HK-2 (cell line): ENCODE results near the gene MICU1.
"Not testable (repeated sequence)": the region's sequence is repeated elsewhere in the genome, so short reads cannot be mapped to it uniquely, and the experiment has no call there.

Experiments
- DNase-seq: peaks from one replicate; pipeline ENCODE4 v3.0.0-alpha.2; 2018; ENCODE audit not compliant: unreplicated experiment

The MICU1 gene

DNA sequence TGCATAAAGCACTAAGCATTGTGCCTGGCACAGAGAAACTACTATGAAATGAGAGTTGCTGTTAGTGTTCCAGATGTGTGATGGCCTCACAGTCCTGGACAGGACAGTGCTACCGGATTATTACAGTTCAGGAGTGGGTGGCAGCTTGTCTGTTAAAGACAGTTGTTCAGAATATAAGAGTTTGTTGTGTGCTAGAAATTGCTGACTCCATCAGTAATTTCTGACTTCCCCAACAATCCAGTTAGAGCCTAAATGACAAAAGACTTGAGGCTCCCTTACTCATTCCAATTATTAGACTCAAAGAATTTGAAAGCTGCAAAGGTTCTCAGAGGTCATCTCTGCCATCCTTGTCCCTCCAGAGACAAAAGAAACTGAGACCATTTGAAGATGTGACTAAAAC lies 236.9 kb downstream of the MICU1 start:
- DNase-seq = no peak

GRCh38 chr10:72388062-72388461 lies 237.8 kb downstream of the MICU1 start:
- DNase-seq = no peak

GRCh38 chr10:72386916-72387586 lies 238.8 kb downstream of the MICU1 start:
- no peak for DNase-seq

- no peak for DNase-seq
Observed at GRCh38 chr10:72385724-72386123, 240.2 kb downstream of the MICU1 start.

DNA sequence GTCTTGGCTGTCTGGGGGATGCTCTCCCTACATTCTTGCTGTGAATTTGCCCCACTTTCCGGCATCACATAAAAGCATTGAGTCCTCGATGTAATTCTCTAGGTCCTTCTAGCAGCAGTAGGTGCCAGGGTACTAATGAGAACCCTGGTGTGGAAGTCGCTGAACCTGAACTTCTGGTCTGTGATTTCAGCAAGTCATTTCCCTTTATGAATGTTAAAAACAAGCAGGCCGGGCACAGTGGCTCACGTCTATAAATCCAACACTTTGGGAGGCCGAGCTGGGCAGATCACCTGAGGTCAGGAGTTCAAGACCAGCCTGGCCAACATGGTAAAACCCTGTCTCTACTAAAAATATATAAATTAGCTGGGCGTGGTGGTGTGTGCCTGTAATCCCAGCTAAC lies 240.9 kb downstream of the MICU1 start:
- DNase-seq = not testable (repeated sequence)

DNA sequence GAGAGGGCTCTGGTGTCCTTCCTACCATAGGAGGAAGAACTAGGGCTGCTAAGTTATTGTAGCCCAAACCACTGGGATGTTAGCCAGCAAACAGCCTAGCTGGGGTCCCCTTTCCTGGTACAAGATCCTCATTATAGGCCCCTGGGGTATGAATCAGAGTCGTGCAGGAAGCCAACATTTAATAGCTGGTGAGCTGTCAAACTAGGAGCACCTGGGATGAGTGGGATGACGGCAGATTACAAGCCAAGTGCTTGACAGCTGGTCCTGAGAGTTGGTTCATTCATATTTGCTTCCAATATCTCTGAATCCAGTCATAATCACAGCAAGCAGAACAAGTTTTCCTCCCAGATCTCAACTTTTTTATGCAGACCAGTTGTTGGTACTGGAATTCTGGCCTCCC lies 246.1 kb downstream of the MICU1 start:
- DNase-seq = no peak

DNA sequence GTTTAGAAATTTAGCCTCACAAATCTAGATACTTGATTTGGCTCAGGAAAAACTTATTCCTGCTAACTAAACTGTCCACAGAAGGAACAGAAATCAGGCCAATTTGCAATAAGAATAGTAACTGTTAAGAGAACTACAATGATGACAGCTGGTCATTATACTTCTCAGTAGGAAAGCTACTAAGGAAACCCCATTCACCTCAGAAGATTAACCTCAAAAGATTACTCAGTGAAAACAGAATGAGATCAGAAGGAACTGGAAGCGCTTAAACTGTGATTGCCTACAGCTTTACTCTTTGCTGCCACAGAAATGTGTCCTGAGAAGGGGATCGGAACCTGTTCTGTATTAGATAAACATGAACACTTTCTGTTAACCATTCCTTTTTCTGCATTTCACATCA lies 246.8 kb downstream of the MICU1 start:
- no peak for DNase-seq

- no peak for DNase-seq
Observed at GRCh38 chr10:72375585-72375984, 250.3 kb downstream of the MICU1 start.

GRCh38 chr10:72375173-72375572 lies 250.7 kb downstream of the MICU1 start:
- no peak for DNase-seq

GRCh38 chr10:72370201-72370722 lies 255.6 kb downstream of the MICU1 start:
- no peak for DNase-seq

DNA sequence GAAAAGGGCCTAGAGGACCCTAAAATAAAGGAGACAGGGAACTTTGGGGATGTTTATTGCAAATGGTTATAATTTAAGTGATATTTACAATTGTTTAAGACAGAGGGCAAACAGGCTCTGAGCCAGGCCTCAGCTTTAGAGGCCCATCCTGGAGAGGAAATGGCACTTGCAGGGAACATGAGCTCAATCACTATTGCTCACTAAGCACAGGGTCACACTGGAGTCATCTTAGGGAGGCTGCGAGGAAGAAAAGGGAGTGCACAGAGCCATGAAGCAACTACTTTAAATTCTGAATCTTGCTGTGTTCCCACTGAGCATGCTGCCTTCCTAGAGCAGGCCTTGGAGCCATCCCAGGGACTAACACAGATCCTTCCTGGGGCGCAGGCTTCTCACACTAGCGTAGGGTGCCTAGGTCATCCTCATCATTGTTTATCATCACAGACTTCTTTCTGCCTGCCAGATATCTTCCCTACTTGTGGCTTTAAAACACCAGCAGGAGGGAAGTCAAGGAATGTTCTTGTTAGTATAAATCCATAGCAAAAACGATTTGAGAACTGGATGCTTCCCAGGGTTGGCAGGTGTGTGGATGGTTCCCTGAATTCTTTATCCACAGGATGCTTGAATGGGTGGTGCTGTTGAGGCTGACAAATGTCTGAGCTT lies 258.4 kb downstream of the MICU1 start:
- no peak for DNase-seq

DNA sequence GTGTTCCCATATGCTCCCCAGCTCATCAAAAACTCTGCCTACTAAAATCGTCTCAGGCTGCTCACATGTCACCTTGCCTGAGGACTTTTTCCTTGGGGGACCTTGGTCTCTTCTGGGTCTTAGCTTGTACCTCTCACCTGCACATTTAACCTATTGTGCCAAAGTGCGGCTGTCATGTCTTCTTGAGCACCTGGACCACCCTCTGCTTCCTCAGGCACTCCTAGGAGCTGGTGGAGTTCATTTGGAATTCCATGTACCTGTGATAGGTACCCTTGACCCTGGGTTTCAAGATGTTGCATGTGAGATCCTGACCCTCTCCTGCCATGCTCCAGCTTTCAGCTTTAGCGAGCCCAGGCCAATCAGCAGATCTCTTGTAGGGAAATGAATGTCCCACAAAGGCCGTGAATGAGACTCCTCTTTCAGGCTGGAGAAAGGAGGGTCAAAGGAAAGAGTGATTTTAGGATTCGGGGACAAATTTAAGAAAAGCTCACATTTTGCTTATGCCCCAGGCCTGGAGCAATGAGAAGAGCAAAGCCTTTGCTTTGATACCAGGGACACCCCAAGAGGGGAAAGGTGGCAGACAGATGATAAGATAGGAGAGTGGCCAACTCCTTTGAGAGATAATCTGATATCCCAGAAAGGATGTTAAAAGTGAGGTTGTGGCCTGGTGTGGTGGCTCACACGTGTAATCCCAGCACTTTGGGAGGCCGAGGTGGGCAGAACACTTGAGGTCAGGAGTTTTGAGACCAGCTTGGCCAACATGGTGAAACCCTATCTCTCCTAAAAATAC lies 260.6 kb downstream of the MICU1 start:
- no peak for DNase-seq

DNA sequence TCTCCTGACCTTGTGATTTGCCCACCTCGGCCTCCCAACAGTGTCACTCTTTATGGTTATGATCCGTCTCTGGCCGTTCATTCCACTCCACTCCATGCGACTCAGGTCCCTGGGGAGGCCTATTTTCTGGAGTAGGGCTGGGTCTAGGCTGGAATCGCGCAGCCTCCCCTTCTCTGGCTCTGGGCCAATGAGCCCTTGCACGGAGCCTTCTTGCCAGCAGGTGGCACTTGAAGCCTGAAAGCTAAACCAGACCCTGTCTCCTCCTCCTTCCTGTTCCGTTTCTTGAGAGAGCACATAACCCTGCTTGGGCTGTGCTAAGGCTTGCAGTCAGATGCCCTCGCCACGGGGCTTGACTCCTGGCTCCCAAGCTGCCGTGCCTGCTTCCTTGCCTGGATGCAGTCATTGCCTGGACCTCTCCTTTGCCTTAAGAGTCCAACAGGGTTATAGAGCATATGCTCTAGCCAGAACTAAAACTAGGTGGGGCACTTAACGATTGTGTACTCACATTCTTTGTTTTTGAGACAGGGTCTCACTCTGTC lies 261.6 kb downstream of the MICU1 start:
- peak; percentile 93 for DNase-seq

DNA sequence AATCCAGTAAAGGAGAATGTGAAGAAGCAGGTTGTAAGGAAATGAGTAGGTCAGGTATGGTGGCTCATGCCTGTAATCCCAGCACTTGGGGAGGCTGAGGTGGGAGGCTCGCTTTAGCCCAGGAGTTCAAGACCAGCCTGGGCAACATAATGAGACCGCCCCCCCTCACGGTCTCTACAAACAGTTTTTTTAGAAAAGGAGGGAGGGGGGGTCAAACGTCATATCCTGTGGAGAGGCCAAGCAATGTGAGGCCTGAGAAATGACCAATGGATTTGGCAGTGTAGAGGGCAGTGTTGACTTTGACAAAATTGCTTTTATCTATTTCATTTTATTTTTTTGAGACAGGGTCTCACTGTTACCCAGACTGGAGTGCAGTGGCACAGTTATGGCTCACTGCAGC lies 268.9 kb downstream of the MICU1 start:
- no peak for DNase-seq

- no peak for DNase-seq
Observed at GRCh38 chr10:72356115-72356514, 269.8 kb downstream of the MICU1 start.

- no peak for DNase-seq
Observed at GRCh38 chr10:72355214-72355555, 270.7 kb downstream of the MICU1 start.

DNA sequence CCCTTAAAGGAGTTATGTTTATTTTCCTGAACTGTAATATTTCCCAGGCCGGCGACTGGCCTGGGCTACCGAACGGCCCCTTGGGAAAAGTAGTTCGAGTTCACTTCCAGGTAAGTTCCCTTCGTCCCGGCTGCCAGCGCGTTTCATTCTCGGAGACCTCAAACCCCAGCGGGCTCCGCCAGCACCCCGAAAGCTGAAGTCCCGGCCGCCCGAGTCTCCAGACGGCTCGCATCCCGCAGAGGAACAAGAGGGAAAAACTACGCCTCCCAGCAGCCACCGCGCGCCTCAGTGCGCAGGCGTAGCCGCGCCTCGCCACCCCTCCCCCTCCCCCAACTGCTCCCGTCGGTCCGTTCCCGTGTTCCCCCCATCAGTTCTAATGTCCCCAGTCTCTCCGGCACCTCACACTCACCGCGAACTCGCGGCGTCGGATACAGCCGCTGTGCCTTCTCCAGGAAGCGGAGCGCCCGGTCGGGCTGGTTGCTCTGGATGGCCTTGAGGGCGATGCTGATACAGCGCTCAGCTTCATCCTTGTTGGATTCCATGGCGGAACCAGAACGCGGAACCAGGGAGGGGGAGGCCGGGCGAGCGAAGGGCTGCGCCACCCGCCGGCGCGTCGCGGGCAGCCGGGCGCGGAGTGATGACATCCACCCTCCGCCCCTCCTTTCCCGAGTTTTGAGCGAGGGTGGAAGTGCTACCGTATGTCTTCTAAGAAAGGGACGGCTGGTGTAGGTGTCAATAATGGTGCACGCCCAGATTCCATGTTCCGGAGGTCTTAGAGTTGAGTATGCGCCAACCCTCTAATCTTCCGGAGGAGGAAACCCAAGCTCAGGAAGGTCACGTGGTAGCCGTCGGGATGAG lies 271.3 kb downstream of the MICU1 start, which contains the start of gene DNAJB12:
DNAJB12 (minus strand) TSS at position 564 of the 858 bp plus-strand sequence; CDS start at position 542, 22 bp downstream.
- DNase-seq = peak; percentile 96

DNA sequence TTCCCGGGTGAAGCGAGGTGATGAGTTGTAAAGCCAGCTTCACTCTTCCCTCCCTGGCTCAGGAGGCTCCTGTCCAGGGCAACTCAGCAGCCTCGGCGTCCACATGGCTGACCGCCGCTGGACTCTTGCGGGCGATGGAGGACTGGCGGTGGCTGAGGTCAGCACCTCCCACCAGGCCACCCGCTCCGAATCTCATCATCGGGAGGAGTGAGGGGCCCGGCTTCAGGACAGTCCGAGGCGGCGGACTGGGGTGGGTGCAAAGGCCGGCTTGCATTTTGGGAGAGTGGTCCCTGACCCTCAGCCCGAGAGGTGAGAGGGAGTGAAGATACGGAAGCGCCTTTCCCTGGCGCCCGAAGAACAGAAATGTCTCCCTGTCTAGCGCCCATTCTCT lies 271.9 kb downstream of the MICU1 start:
- peak; percentile 55 for DNase-seq

- DNase-seq = no peak
Observed at GRCh38 chr10:72353028-72353964, 272.6 kb downstream of the MICU1 start.

GRCh38 chr10:72351479-72351878 lies 274.4 kb downstream of the MICU1 start:
- DNase-seq = no peak
